ENCODE results near the gene GLT8D1.

DNA sequence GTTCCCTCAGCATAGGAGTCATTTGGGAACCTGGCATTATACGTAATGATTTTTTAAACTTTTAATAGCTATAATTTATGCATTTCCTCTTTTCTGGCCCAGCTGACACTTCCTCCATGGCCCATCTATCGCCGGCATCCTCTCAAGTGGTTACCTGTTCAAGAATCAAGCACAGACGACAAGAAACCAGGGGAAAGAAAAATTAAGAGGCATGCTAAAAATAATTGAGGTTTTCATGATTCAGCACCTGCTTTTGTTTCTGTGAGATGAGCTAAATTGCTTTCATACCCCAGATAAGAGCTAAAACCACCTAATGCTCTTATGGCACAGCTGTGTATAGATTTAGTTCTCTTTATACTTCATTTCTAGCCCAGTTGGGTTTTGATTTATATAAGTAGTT, 2.0 kb upstream of the GLT8D1 start:
- TF ChIP-seq EZH2 (IDR thresholded peaks at IDR 0.05; ENCODE audit: insufficient read depth, poor library complexity, severe bottlenecking) (no peak), EZH2phosphoT487 (IDR thresholded peaks at IDR 0.05; ENCODE audit: insufficient read depth, low read depth) (no peak)
